ENCODE data around the gene EDDM3A. TPM values are rescaled to one million over a fixed set of nuclear protein-coding genes. Genes with fewer than 3 reads are reported as not detected.
A peak's percentile ranks its signal among the peaks of the same experiment; 100 is the strongest.

The EDDM3A gene
- total RNA-seq, 1 experiment from 2014 or later: not detected

- H3K27me3 Mint-ChIP-seq (ENCODE audit: unreplicated experiment): no peaks in the 10 kb centered on the region
- peaks cover 2% of the 10 kb centered on the region for H3K9me3 Mint-ChIP-seq (ENCODE audit: low read depth, unreplicated experiment)
- no peaks in the 10 kb centered on the region for H3K36me3 Mint-ChIP-seq (ENCODE audit: insufficient read depth, unreplicated experiment)
- intact Hi-C loops (cut with micrococcal nuclease; ENCODE audit: unreplicated experiment): no loop called here
- no peak for TF ChIP-seq CTCF (IDR thresholded peaks at IDR 0.05; ENCODE audit: unreplicated experiment)
- CTCF ChIA-PET: interaction anchor here (1.0 kb wide), 2 partner anchors 8 to 90 kb away, joined by 3 to 4 read pairs; no protein-coding TSS in a partner anchor
- BruUV-seq (replicated peaks): no TSS peak
- H3K4me3 Mint-ChIP-seq (ENCODE audit: low read depth, unreplicated experiment): no peak overlapping the region
- H3K4me1 Mint-ChIP-seq (ENCODE audit: low read depth, unreplicated experiment): peaks cover 42% of the 10 kb centered on the region
- H3K27ac Mint-ChIP-seq (ENCODE audit: unreplicated experiment): no peak overlapping the region
- DNase-seq: no peak
Observed at GRCh38 chr14:20711261-20711660, 34.4 kb upstream of the EDDM3A start.

GRCh38 chr14:20711685-20712084, 34.0 kb upstream of the EDDM3A start:
- peak overlapping the region; percentile 27 for H3K27ac Mint-ChIP-seq (ENCODE audit: unreplicated experiment)
- no peak overlapping the region for H3K4me3 Mint-ChIP-seq (ENCODE audit: low read depth, unreplicated experiment)
- intact Hi-C loops (cut with micrococcal nuclease; ENCODE audit: unreplicated experiment): no loop called here
- no peaks in the 10 kb centered on the region for H3K36me3 Mint-ChIP-seq (ENCODE audit: insufficient read depth, unreplicated experiment)
- DNase-seq: no peak
- no TSS peak for BruUV-seq (replicated peaks)
- H3K4me1 Mint-ChIP-seq (ENCODE audit: low read depth, unreplicated experiment): peaks cover 42% of the 10 kb centered on the region
- no peaks in the 10 kb centered on the region for H3K27me3 Mint-ChIP-seq (ENCODE audit: unreplicated experiment)
- CTCF ChIA-PET: interaction anchor here (1.0 kb wide), 2 partner anchors 8 to 89 kb away, joined by 3 to 4 read pairs; no protein-coding TSS in a partner anchor
- peaks cover 3% of the 10 kb centered on the region for H3K9me3 Mint-ChIP-seq (ENCODE audit: low read depth, unreplicated experiment)
- no peak for TF ChIP-seq CTCF (IDR thresholded peaks at IDR 0.05; ENCODE audit: unreplicated experiment)

- H3K27ac Mint-ChIP-seq (ENCODE audit: unreplicated experiment): no peak overlapping the region
- intact Hi-C loops (cut with micrococcal nuclease; ENCODE audit: unreplicated experiment): no loop called here
- BruUV-seq (replicated peaks): no TSS peak
- H3K27me3 Mint-ChIP-seq (ENCODE audit: unreplicated experiment): no peaks in the 10 kb centered on the region
- H3K36me3 Mint-ChIP-seq (ENCODE audit: insufficient read depth, unreplicated experiment): no peaks in the 10 kb centered on the region
- peaks cover 7% of the 10 kb centered on the region for H3K9me3 Mint-ChIP-seq (ENCODE audit: low read depth, unreplicated experiment)
- CTCF ChIA-PET: no interaction called here
- peaks cover 48% of the 10 kb centered on the region for H3K4me1 Mint-ChIP-seq (ENCODE audit: low read depth, unreplicated experiment)
- DNase-seq: no peak
- TF ChIP-seq CTCF (IDR thresholded peaks at IDR 0.05; ENCODE audit: unreplicated experiment): no peak
- H3K4me3 Mint-ChIP-seq (ENCODE audit: low read depth, unreplicated experiment): no peak overlapping the region
Observed at GRCh38 chr14:20712904-20713303, 32.8 kb upstream of the EDDM3A start.

GRCh38 chr14:20714593-20715250, 31.0 kb upstream of the EDDM3A start:
- Mint-ChIP-seq H3K27ac (ENCODE audit: unreplicated experiment) (peak overlapping the region; percentile 80), H3K9me3 (ENCODE audit: low read depth, unreplicated experiment) (peaks cover 7% of the 10 kb centered on the region), H3K4me3 (ENCODE audit: low read depth, unreplicated experiment) (peak overlapping the region; percentile 14), H3K27me3 (ENCODE audit: unreplicated experiment) (no peaks in the 10 kb centered on the region), H3K36me3 (ENCODE audit: insufficient read depth, unreplicated experiment) (peaks cover 4% of the 10 kb centered on the region), H3K4me1 (ENCODE audit: low read depth, unreplicated experiment) (peaks cover 67% of the 10 kb centered on the region)
- TF ChIP-seq CTCF (IDR thresholded peaks at IDR 0.05; ENCODE audit: unreplicated experiment): no peak
- CTCF ChIA-PET: interaction anchor here (0.6 to 2.3 kb wide), 2 partner anchors 11 to 88 kb away, joined by 3 to 8 read pairs; partner anchors contain the start of gene RNASE1
- BruUV-seq (replicated peaks): no TSS peak
- DNase-seq: peak; percentile 88
- intact Hi-C loops (cut with micrococcal nuclease; ENCODE audit: unreplicated experiment): no loop called here

All from Calu3 (cell line).